Measurements from ENCODE around the gene TDRD9.
"Not testable (repeated sequence)": the region's sequence is repeated elsewhere in the genome, so short reads cannot be mapped to it uniquely, and the experiment has no call there.

The TDRD9 gene

DNA sequence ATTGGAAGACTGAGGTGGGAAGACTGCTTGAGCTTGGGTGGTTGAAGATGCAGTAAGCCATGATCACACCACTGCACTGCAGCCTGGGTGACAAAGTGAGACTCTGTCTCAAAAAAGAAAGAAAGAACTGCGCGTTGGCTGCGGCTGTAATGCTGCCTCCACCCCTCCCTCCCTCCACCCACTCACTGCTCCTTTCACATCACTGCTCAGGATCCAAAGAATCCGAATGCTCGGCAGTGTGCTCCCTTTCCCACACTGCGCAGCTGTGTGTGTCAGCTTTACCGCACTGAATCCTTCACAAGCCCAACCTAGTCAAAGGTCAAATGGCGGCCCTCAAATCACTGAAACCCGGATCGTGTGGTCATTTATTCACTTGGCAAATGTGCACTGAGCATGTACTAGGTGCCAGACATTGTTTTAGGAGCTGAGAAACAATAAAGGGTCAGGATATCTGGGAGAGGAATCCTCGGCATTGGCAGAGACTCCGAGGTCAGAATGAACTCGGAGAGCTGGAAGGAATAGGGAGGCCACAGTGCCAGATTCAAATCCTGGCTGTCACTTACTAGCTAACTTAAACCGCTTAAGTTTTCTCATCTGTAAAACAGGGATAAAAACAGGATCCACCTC lies 11.5 kb upstream of the TDRD9 start:
- H3K27ac ChIP-seq: no peak overlapping the region
- DNase-seq (ENCODE audit: low read depth, low spot score): no peak

DNA sequence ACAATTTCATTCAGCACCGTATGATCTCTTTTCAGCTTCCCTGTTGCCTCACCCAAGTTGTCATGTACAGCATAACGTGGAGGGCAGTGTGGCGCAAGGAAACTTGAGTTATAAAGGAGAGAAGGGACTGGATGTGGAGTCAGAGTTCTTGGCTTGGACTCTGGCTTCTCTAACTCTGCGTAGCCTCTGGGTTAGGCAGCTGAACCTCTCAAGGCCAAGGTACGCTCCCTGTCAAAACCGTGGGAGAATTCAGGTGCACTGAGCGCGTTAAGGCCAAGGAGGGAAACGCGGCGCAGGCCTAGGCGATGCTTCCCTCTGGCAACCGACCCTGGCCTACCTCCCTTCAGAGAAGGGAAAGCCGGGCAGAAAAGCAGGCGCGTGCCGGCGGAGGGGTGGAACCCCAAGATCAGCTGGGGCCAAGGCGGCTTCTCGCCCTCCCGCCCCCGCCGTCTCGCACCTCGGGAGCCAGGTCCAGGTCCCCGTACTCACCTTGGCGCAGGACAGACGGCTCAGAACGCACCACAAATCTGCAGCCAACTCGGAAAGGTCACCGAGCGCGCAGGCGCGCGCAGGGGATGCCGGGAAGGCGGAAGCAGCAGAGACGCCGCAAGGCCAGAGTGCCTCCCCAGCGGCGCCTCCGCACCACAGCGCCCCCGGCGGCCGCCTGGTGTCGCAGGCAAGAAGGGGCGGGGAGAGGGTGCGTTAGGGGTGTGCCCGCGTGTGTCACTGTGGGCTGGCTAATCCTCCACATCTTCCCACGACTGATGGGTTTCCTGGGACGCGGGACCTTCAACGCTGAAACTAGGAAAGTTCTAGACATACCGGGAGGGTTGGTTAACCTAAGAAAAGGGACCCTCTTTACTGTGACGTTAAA lies 7.0 kb upstream of the TDRD9 start:
- DNase-seq (ENCODE audit: low read depth, low spot score): peak; percentile 73
- H3K27ac ChIP-seq: peak overlapping the region; percentile 63

GRCh38 chr14:103921855-103922200 lies 6.4 kb upstream of the TDRD9 start:
- not testable (repeated sequence) for H3K27ac ChIP-seq; DNase-seq (ENCODE audit: low read depth, low spot score)

GRCh38 chr14:103923863-103924262 lies 4.4 kb upstream of the TDRD9 start:
- DNase-seq (ENCODE audit: low read depth, low spot score): no peak
- no peak overlapping the region for H3K27ac ChIP-seq

DNA sequence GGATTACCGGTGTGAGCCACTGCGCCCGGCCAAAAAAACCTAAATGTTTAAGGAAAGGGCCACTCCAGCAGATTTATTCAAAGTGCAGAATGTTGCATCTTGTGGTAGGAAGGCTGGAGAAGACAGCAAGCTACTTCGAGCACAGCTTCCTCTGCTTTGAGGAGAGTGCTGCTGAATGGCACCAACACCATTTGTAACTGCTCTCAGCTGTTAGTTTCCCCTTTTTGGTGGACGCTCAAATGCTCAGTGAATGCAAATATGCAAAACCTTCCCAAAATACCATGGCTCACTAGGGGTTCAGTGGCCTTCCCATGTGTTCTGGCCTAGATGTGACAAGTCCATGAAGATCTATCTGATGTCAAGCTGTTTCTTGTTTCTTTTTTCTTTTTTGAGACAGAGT lies 2.9 kb upstream of the TDRD9 start:
- no peak for DNase-seq (ENCODE audit: low read depth, low spot score)
- H3K27ac ChIP-seq: no peak overlapping the region

DNA sequence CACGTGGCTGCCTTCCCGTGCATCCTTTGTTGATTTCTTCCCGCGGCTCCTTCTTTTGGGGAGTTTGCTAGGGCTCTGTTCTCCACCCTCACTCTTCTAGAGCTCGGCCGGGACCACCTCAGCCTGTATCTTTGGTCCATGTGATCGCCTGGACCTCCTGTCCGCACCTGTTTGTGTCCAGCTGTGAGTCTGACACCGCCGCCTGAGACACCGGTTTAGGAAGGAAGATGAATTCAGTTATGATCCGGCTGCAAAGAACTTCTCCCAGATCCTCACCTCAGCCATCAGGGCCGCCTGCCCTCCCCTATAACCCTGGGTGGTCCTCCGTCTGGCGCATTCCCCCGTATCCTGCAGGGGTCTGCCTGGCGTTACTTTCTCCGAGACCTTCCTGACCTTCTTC lies 690 bp upstream of the TDRD9 start:
- DNase-seq (ENCODE audit: low read depth, low spot score): no peak
- H3K27ac ChIP-seq: no peak overlapping the region

- DNase-seq (ENCODE audit: low read depth, low spot score): no peak
- no peak overlapping the region for H3K27ac ChIP-seq
These were observed 1.9 kb downstream of the TDRD9 start for GRCh38 chr14:103930051-103930604.

- no peak overlapping the region for H3K27ac ChIP-seq
These were observed 3.2 kb downstream of the TDRD9 start for GRCh38 chr14:103931422-103931821.

GRCh38 chr14:103932791-103933490 lies 4.7 kb downstream of the TDRD9 start:
- peak overlapping the region; percentile 95 for H3K27ac ChIP-seq
- peak; percentile 34 for DNase-seq (ENCODE audit: low read depth, low spot score)

More at GRCh38 chr14:103931422-103931821, 3.2 kb downstream of the TDRD9 start:
- no peak for DNase-seq (ENCODE audit: low read depth, low spot score)

DNA sequence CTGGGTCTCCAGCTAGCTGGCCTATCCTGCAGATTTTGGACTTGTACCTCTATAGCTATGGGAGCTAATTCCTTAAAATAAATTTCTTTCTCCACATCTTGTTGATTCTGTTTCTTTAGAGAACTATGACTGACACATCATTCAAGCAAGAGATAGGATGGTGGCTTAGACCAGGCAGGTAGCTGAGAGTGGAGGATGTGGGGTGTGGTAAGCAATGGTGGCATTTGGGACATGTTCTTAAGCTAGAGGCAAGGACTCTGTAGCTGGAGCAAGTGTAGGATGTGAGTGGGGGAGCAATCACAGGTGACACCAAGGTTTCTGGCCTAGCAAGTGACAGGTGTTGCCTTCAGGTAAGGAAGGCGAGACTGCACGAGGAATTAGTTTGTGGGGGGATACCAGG lies 6.8 kb downstream of the TDRD9 start:
- DNase-seq (ENCODE audit: low read depth, low spot score): no peak
- no peak overlapping the region for H3K27ac ChIP-seq

GRCh38 chr14:103941462-103941861 lies 13.2 kb downstream of the TDRD9 start:
- H3K27ac ChIP-seq: no peak overlapping the region
- no peak for DNase-seq (ENCODE audit: low read depth, low spot score)

- no peak within 1 kb of the TSS for H3K27ac ChIP-seq
- no peak for DNase-seq (ENCODE audit: low read depth, low spot score)
These were observed 13.9 kb downstream of the TDRD9 start, which contains the start of gene RD3L for GRCh38 chr14:103941973-103942736. TSS of gene RD3L (minus strand) at chr14:103942529. CDS start at chr14:103941695, 834 bp downstream.

DNA sequence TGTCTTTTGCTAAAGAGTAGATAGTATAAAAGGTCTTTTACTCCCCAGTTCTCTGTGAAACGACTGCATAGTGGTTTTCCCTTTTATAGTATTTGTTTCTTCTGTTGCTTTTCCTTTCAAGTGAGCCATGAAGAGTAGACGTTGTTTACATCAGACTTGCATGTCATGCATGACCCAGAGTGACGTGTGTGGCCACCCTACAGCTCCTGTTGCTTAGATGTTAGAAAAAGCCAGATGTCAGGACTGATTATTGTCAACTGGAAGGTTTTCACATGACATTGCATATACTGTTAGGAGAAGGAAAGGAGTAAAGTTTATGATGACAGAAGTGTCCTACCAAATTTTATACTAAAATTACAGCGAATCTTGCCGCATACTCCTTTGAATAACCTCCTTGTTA lies 15.4 kb downstream of the TDRD9 start:
- DNase-seq (ENCODE audit: low read depth, low spot score): no peak
- H3K27ac ChIP-seq: no peak overlapping the region

DNA sequence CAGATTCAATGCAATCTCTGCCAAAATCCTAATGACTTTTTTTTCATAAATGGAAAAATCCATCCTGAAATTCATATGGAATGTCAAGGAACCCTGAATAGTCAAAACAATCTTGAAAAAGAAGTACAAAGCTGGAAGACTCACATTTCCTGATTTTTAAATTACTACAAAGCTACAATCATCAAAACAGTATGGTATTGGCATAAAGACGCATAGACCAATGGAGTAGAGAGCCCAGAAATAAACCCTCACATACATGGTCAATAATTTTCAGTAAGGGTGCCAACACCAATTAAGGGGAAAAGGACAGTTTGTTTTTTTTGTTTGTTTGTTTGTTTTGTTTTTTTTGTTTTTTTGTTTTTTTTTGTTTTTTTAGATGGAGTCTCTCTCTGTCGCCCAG lies 18.7 kb downstream of the TDRD9 start:
- no peak for DNase-seq (ENCODE audit: low read depth, low spot score)
- H3K27ac ChIP-seq: no peak overlapping the region

- no peak overlapping the region for H3K27ac ChIP-seq
- DNase-seq (ENCODE audit: low read depth, low spot score): no peak
These were observed 20.2 kb downstream of the TDRD9 start for GRCh38 chr14:103948442-103948841.

- H3K27ac ChIP-seq: no peak overlapping the region
- DNase-seq (ENCODE audit: low read depth, low spot score): no peak
These were observed 21.0 kb downstream of the TDRD9 start for GRCh38 chr14:103949131-103949790.

- no peak for DNase-seq (ENCODE audit: low read depth, low spot score)
- no peak overlapping the region for H3K27ac ChIP-seq
These were observed 32.3 kb downstream of the TDRD9 start for GRCh38 chr14:103960457-103961055.

DNA sequence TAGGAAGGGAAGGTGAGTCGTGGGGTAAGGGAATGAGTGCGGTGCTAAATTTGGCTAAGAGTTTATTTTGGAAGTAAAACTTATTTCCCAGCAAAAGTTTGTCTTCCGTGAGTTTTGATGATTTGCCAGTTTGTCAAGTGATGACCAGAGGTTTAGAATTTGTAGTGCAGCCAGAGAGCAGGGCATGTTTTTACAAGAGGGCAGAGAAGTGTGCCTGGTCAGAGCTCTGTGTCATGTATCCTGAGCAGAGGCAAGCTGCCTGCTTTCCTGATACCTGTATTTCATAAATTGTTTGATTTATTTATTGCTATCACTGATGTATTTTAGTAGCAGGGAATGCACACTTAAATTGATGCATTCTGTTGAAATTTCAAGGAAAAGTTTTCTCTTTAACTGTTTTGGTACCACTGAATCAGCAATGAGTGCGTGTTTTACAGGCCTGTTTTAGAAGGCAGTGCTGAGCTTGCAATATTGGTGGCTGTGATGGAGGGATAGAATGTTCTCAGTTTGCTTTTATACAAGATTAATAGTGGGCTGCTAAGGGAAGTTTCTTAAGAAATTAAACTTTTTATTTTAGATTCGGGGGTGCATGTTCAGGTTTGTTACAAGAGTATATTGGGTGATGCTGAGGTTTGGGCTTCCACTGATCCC lies 33.8 kb downstream of the TDRD9 start:
- no peak overlapping the region for H3K27ac ChIP-seq
- no peak for DNase-seq (ENCODE audit: low read depth, low spot score)

DNA sequence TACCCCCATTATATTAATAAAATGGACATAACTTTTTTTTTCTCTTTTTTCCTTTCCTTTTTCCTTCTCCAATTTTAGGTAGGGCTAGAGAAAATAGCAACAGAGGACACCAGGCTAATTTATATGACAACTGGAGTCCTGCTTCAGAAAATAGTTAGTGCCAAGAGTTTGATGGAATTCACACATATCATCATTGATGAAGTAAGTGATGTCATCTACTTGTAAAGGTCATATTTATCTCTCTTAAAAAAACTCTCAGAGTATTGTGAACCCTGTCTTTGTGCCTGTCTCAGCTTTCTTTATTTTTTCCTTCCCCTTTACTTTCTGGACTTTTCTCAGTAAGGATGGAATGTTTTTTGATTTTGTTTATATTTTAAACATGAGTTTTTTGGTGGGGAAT lies 38.4 kb downstream of the TDRD9 start:
- H3K27ac ChIP-seq: no peak overlapping the region
- no peak for DNase-seq (ENCODE audit: low read depth, low spot score)

All from epithelial cell of prostate (primary cell).